Nucleus accumbens (tissue), 56 donors: ENCODE data around the gene PPIF.
A peak's percentile ranks its signal among the peaks of the same experiment; 100 is the strongest.

ENCODE experiments used
- DNase-seq, 56 donors: peaks; one replicate each; lab custom pipeline; 2025; lab: John Stamatoyannopoulos, UW

The PPIF gene

DNA sequence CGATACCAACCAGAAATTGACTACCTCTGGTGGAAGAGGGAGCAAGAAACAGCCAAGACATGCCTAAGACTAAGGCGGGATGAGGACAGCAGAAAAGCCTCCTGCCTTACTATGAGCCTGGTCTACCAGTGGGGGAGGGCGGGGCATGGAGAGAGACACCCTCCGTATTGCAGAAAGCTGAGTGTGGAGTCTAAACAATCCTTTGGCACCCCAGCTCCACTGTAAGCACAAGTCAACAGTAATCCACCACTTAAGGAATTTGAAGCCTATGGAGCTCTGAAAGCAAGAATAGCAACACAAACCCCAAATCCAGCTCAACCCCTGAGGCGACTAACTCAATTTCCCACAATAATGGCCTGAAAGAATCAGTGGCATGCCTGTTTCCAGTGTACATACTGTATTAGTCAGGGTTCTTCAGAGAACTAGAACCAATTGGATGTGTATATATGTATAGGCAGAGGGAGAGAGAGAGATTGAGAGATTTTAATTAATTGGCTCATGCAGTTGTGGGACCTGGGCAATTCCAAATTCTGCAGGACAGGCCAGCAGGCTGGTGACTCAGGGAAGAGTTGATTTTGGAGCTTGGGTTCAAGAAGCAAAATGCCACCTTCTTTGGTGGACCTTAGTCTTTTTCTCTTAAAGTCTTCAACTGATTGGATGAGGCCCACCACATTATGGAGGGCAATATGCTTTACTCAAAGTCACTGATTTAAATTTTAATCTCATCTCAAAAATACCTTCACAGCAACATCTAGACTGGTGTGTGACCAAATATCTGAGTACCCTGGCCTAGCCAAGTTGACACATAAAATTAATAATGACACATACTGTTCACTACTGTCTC, 13.5 kb downstream of the PPIF start:
- no peak for DNase-seq

DNA sequence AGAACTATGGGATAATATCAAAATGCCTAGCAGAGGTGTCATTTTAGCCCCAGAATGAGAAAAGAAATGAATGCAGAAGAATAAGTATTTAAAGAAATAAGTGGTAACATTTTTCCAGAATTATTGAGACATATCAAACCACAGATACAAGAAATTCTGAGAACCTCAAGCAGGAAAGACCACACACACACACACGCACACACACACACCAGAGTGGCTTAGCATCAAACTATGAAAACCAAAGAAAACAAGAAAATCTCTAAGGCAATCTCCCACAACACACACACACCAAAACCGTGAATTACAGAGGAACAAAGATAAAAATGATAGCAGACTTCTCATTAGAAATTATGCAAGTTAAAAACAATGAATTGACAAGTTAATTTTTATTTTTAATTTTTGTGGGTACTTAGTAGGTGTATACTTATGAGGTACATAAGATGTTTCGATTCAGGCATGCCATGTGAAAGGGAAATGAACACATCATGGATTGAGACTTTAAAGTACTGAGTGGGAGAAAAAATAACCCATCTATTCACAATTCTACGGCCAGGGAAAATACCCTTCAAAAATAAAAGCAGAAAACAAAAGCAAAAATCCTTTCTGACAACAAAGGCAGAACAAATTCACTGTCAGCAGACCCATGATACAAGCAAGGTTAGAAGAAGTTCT, 14.6 kb downstream of the PPIF start:
- DNase-seq: no peak

DNA sequence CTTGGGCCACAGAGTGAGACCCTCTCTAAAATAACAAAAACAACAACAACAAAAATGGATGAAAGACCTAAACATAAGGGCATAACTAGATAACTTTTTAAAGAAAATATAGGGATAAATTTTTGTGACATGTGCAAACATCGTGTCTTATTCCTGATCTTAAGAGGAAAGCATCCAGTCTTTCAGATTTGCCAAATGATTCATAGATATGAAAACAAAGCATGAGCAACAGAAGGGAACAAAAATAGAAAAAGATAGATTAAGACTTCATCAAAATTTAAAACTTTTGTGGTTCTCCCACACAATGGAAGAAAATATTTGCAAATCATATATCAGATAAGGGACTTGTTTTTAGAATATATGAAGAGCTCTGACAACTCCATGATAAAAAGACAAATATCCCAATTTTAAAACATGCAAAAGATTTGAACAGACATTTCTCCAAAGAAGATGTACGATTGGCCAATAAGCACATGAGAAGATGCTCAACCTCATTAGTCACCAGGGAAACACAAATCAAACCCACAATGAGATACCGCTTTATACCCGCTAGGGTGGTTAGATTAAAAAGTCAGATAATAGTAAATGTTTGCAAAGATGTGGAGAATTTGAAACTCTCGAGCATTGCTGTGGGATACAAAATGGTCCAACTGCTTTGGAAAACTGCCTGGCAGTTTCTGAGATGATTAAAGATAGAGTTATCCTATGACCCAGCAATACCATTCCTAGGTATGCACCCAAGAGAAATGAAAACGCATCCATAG, 20.3 kb downstream of the PPIF start:
- no peak for DNase-seq

DNA sequence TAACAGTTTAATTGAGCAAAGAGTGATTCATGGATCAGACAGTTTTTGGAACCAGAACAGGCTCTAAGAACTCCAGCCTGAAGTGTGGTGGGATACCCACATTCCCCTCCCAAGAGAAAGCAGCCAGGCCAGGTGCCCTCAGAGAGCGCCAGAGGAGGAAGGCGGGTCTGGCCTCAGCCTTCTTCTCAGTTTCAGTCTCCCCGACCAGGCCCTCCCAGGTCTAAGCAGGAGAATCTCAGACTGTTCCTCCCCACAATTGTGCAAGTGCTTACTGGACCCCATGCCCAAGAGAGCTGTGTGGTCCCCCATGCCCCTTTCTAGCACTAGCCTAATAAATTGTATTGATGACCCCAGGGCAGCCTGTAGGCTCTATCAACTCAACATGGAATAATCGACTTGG, 25.6 kb downstream of the PPIF start:
- no peak for DNase-seq

DNA sequence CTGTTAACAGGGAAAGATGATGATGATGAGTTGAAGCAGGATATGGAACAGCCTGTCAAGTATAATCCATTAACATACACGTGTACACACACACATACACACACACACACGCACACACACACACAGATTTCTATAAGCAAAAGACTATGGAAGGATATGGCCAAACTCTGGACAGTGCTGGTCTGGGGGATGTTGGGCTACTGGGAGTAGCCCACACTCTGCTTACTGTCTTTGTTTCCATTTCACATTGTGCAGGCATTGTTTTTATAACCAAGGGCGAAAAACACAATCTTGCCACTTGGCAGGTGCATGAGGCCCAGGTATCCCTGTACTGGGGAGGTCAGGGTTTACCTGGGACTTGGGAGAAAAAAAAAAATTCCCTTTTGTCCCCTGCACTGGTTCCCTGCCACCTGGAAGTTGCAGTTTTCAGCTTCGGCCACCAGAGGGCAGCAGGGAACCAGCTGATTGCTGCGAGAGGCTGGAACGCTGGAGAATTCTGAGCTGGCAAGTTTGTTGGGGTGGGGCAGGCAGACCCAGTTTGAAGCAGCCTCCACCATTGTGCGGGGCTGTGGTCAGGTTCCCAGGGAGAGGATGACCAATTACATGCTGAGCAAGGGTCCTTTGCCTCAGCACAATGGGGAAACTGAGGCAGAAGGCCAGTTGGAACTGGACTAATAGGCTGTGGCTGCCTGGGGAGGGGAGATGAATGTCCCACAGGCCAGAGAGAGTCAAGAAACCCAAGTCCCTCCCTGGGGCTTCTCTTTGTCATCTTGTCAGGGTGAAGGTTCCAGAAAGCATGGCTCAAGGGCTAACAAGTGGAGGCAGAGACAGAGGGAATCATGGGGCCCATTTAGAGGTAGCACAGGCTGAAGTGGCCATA, 27.3 kb downstream of the PPIF start:
- DNase-seq: peak in 46 of 56 donors; percentile 32 to 89 (median 66)

DNA sequence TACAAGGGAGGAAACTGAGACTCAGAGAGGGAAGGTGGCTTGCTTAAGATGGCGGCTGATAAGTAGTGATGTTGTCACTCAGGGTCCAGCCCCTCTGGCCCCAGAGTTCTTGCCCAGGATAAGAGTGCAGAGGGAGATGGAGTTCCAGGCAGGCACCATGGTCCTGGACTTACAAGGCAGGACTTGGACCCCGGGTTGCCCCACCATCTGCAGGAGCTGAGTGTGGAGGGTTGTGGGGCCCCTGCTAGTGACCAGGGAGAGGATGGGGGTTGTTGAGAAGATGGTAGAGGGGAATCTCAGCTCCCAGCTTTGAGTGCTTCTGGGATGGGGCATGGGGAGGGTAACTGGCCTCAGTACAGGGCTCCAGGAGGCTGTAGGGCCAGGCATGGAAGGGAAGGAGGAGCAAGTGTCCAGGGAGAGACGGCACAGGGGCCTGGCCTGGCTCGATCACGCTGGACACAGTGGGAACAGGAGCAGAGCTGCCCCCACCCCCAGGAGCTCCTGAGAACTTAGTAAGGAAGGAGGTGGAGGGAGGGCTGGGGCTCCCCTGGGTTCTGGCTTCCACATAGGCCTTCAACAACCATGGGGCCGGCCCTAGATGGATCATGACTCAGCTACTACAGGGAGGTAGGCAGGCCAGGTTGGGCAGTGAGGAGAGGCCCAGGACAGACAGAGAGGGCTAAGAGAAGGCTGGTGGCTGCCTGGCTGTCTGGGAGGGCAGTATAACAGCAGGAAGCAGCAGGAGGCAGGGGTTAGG, 28.2 kb downstream of the PPIF start:
- DNase-seq: no peak

DNA sequence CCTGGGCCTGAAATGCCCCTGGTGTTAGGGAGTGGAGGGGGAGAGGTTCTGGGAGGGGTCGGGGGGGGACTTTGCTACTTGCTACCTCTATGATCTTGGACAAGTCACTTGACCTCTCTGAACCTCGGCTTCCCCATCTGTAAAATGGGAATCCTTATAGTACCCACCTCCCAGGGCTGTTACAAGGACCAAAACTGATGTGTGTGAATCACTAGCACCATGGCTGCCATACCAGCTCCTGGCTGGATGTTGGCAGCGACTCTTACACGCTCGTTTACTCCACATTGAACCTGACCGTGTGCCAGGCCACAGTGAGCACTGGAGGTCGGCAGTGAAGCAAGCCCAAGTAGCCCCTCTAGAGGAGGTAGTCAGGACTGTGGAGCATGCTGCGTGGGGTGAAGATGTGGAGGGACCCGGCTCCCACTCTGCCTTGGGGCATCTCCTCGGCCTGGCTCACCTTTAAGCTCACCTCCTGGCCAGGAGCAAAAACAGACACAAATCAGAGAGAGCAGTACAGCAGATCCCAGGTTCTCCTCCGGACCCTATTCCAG, 28.9 kb downstream of the PPIF start:
- no peak for DNase-seq

DNA sequence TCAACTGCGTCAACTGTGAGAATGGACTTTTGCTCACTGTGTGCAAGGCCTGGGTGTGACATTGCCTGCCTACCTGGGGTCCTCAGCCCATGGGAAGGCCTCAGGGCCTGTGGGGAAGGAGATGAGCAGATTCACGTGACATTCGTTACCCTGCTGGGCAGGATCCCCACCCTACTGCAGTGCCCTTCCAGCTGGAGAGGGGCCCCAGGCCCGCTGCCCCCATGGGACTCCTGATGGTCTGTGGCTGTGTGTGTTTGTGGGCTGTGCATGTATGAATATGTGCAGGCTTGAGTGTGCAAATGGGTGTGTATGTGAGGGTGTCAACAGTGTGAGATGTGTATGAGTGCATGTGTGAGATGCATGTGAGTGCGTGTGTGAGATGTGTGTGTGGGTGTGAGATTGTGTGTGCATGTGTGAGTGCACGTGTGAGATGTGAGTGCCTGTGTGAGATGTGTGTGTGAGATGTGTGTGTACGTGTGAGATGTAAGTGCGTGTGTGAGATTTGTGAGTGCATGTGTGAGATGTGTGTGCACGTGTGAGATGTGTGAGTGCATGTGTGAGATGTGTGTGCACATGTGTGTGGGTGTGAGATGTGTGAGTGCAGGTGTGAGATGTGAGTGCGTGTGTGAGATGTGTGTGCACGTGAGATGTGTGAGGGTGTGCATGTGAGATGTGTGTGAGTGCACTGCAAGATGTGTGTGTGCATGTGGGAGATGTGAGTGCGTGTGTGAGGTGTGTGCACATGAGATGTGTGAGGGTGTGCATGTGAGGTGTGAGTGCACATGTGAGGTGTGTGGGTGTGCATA, 29.7 kb downstream of the PPIF start:
- DNase-seq: no peak

DNA sequence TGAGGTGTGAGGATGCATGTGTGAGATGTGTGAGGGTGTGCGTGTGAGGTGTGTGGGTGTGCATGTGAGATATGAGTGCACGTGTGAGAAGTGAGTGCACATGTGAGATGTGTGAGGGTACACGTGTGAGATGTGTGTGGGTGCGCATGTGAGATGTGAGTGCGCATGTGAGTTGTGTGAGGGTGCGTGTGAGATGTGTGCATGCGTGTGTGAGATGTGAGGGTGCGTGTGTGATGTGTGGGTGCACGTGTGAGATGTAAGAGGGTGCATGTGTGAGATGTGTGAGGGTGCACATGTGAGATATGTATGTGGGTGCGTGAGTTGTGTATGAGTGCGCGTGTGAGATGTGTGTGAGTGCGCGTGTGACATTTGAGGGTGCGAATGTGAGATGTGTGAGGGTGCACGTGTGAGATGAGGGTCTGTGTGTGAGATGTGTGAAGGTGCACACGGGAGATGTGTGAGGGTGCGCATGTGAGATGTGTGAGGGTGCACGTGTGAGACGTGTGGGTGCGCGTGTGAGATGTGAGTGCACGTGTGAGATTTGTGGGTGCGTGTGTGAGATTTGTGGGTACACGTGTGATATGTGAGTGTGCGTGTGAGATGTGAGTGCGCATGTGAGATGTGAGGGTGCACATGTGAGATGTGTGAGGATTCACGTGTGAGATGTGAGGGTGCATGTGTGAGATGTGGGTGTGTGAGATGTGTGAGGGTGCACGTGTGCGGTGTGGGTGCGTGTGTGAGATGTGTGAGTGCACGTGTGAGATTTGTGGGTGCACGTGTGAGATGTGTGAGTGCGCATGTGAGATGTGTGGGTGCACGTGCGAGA, 30.5 kb downstream of the PPIF start:
- no peak for DNase-seq

DNA sequence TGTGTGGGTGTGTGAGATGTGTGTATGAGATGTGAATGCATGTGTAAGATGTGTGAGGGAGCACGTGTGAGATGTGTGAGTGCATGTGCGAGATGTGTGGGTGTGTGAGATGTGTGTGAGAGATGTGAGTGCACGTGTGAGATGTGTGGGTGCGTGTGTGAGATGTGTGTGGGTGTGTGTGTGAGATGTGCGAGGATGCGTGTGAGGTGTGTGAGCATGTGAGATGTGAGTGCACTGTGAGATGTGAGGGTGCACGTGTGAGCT, 31.0 kb downstream of the PPIF start:
- no peak for DNase-seq

DNA sequence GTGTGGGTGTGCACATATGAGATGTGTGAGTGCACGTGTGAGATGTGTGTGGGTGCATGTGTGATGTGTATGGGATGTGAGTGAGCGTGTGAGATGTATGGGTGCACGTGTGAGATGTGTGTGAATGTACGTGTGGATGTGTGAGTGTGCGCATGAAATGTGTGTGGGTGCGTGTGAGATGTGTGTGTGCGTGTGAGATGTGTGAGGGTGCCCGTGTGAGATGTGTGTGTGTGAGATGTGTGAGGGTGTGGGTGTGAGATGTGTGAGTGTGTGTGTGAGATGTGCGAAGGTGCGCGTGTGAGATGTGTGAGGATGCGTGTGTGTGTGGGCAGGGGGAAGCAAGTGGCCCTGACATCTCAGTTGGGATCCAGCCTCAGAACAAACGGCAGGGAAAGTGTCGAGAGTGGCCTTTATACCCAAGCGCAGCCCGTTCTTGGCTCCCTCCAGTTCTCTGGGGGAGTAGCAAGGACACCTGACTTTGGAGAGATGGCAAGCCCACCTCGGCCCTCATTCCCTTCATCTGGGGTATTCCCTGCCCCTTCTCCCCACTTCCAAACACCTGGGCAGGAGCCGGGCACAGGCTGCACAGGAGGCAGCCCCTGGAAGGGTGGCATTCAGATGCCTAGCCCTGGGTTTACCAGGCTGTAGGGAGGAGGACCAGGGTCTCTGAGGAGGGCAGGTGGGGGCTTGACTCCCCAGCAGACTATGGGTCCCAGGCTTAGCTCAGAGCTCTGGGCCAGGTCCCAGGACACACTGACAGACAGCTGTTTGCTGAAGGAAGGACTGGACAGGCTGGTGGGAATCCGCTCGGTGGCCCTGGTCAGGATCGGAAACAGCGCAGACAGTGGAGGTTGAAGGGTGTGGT, 31.6 kb downstream of the PPIF start:
- no peak for DNase-seq

DNA sequence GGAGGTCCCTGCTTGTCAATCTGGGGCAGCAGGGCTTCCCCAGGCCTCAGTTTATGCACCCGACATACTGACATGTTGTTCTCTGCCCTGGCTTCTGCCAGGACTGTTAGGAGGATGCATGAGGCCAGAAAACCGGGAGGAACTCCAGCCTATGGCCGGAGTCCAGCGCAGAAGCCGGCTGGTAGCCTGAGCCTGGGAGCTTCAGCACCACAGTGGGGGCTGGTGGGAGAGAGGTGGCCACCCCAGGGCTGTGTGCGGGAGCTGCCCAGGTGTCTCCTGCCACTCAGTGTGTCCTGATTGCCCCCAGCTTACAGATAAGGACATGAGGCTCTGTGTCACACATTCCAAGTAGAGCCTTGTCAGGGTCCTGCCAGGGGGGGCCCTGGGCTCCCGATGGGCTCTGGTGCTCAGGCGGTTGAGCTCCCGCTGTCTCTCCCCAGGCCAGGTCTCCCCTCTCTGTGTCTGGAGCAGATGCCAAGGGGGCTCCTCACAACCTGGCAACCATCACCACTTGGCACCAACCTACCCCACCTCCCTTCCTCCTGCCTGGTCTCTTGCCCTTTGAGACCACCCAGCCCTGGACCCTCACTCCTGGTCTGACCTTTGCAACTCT, 32.3 kb downstream of the PPIF start:
- peak in 6 of 56 donors; percentile 28 to 49 (median 45) for DNase-seq

DNA sequence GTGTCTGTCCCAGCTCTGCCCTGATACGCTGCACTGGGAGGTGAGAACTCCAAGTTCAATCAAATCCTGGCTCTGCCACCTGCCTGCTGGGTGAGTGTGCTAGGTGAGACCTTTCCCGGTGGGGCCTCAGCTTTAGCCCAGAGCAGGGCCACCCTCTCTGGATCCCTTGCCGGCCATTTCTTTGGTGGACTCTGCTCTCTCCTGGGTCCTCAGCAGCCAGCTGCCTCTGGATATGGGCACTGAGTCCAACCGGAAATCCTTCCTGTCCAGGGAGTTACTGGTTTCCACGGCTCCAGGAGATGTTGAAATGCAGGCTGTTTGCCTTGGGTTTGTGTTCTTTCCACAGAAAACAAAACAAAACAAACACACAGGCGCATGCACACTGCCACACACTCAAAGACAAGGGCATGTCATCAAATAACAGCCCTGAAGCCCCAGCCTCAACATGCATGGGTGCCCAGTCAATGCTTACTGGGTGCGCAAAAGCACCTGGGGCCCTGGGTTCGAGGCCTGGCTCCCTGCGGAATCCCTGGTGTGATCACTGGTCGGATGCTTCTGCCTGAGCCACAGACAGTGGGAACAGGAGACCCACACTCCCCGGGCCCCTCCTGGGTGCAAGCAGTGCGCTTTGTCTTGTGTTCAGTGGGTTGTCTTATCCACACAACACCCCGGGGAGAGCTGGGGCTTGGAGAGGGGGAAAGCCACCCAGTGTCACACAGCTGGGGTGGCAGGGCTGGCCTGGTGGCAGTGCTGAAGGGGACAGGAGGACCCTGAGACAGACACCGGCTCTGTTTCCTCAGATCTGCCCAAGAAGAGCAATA, 33.1 kb downstream of the PPIF start:
- DNase-seq: peak in 1 of 56 donors; percentile 32

DNA sequence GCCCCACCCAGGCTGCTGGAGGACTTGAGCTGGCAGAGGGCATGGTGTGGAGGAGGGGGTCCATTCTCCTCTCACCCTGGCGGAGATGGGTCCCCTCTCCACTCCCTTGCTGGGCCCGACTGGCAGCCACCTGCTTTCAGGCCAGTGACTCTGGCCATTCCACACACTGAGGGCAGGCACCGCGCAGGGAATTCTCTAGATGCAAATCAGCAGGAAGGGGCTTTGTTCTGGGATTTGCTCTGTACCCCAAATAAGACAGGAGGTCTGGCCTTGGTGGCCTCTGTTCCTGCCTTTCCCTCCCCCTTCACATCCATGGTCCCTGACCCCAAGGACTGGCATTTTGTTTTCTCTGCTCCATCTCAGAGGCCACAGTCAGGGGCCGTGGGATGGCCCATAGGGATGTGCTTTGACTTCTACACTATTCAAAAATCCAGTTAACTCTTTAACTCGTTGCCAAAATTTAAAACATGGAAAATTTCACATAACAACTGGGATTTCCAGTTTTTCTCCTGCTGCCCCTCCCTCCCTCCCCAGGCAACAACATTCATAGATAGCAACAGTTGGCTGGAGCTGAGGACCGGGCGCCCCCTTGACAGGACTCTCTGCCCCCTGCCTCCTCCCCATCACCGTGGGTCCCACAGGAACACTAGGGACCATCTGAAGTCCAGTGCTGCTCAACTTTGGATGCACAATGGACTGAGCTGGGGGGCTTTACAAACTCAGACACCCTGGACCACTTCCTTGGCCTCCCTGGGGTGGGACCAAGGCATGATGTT, 33.9 kb downstream of the PPIF start:
- DNase-seq: no peak

DNA sequence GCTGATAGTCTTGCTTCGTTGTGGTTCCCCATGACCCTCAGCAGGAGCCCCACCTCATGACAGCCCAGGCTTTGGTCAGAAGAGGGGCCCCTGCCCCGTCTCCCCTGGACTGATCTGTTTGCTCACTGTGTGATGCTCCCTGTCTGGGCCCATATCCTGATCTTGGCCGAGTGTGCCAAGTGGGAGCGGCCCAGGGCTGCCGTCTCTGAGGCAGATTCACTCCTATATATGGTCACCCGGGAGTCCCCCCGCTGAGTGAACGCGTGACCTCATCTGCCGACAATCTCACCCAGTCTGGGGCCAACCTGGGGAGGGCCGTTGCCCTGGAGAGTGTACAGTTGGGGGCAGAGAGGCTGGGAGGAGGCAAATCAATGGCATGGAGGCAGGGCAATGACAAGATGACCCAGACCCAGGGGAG, 34.5 kb downstream of the PPIF start:
- peak in 14 of 56 donors; percentile 35 to 74 (median 62) for DNase-seq
